GM13976 (cell line): ENCODE measurements around the gene SH3RF1.

Experiments
- DNase-seq: peaks from one replicate; pipeline ENCODE4 v3.0.0; 2012; ENCODE audit warnings: low spot score
- CTCF ChIP-seq: IDR thresholded peaks from 2 replicates; pipeline ENCODE4 v1.5.1; 2012; ENCODE audit warnings: borderline replicate concordance, mild to moderate bottlenecking; ENCODE audit not compliant: insufficient read depth; ENCODE audit errors: extremely low read depth, missing control alignments, control extremely low read depth
- in situ Hi-C: fragments of 300-500 bp; cut with MboI; formaldehyde crosslinking; loops from one replicate; pipeline ENCODE4 v1.12.0; 2022; ENCODE audit warnings: low sequenced_read_pairs, mixed read lengths, inconsistent platforms; ENCODE audit not compliant: unreplicated experiment

SH3RF1 gene

GRCh38 chr4:169121861-169122382 lies 148.8 kb downstream of the SH3RF1 start:
- TF ChIP-seq CTCF = no peak
- in situ Hi-C loops = no loop called here
- DNase-seq = no peak

GRCh38 chr4:169120624-169121023 lies 150.1 kb downstream of the SH3RF1 start:
- TF ChIP-seq CTCF = no peak
- in situ Hi-C loops = no loop called here
- DNase-seq = no peak

GRCh38 chr4:169119536-169119935 lies 151.2 kb downstream of the SH3RF1 start:
- TF ChIP-seq CTCF = no peak
- no peak for DNase-seq
- in situ Hi-C loops = no loop called here

- in situ Hi-C loops = no loop called here
- no peak for DNase-seq
Measured at GRCh38 chr4:169117591-169118081, 153.1 kb downstream of the SH3RF1 start.

GRCh38 chr4:169116270-169116901 lies 154.4 kb downstream of the SH3RF1 start:
- in situ Hi-C loops = no loop called here
- no peak for TF ChIP-seq CTCF

More at GRCh38 chr4:169117591-169118081, 153.1 kb downstream of the SH3RF1 start:
- no peak for TF ChIP-seq CTCF

GRCh38 chr4:169115897-169116254 lies 154.9 kb downstream of the SH3RF1 start:
- in situ Hi-C loops = no loop called here
- no peak for DNase-seq
- TF ChIP-seq CTCF = no peak

More at GRCh38 chr4:169116270-169116901, 154.4 kb downstream of the SH3RF1 start:
- DNase-seq = no peak
